Measurements from ENCODE around the gene FANCD2OS.
"Not testable (repeated sequence)": the region's sequence is repeated elsewhere in the genome, so short reads cannot be mapped to it uniquely, and the experiment has no call there.

Gene FANCD2OS

GRCh38 chr3:10137178-10137577 is 29.1 kb upstream of the FANCD2OS start:
- no peaks in the 10 kb centered on the region for H3K9me3 Mint-ChIP-seq
- H3K4me1 Mint-ChIP-seq = no peaks in the 10 kb centered on the region
- no peaks in the 10 kb centered on the region for H3K36me3 Mint-ChIP-seq (ENCODE audit: low read depth)
- H3K27ac Mint-ChIP-seq = no peak overlapping the region
- H3K27me3 Mint-ChIP-seq (ENCODE audit: low read depth) = no peaks in the 10 kb centered on the region
- TF ChIP-seq CTCF (IDR thresholded peaks at IDR 0.05; ENCODE audit: unreplicated experiment in 3 of 3) = no peak
- H3K4me3 Mint-ChIP-seq = no peak overlapping the region

- no peaks in the 10 kb centered on the region for H3K27me3 Mint-ChIP-seq (ENCODE audit: low read depth)
- no peak overlapping the region for H3K27ac Mint-ChIP-seq
- H3K36me3 Mint-ChIP-seq (ENCODE audit: low read depth) = no peaks in the 10 kb centered on the region
- TF ChIP-seq CTCF (IDR thresholded peaks at IDR 0.05; ENCODE audit: unreplicated experiment in 3 of 3) = no peak
- no peaks in the 10 kb centered on the region for H3K4me1 Mint-ChIP-seq
- no peak overlapping the region for H3K4me3 Mint-ChIP-seq
- H3K9me3 Mint-ChIP-seq = no peaks in the 10 kb centered on the region
Observed at GRCh38 chr3:10136426-10137005, 28.5 kb upstream of the FANCD2OS start.

GRCh38 chr3:10135872-10136271 is 27.8 kb upstream of the FANCD2OS start:
- not testable (repeated sequence) for H3K36me3 Mint-ChIP-seq (ENCODE audit: low read depth); H3K27me3 Mint-ChIP-seq (ENCODE audit: low read depth); H3K4me3 Mint-ChIP-seq; H3K27ac Mint-ChIP-seq; H3K9me3 Mint-ChIP-seq; H3K4me1 Mint-ChIP-seq

GRCh38 chr3:10122724-10123123 is 14.7 kb upstream of the FANCD2OS start:
- Mint-ChIP-seq H3K36me3 (ENCODE audit: low read depth) (peaks cover 55% of the 10 kb centered on the region), H3K27me3 (ENCODE audit: low read depth) (no peaks in the 10 kb centered on the region), H3K4me1 (no peaks in the 10 kb centered on the region), H3K9me3 (no peaks in the 10 kb centered on the region), H3K27ac (no peak overlapping the region), H3K4me3 (no peak overlapping the region)
- no peak for TF ChIP-seq CTCF (IDR thresholded peaks at IDR 0.05; ENCODE audit: unreplicated experiment in 3 of 3)

GRCh38 chr3:10121064-10121463 is 13.0 kb upstream of the FANCD2OS start:
- peaks cover 40% of the 10 kb centered on the region for H3K36me3 Mint-ChIP-seq (ENCODE audit: low read depth)
- H3K4me3 Mint-ChIP-seq = no peak overlapping the region
- peaks cover 6% of the 10 kb centered on the region for H3K4me1 Mint-ChIP-seq
- TF ChIP-seq CTCF (IDR thresholded peaks at IDR 0.05; ENCODE audit: unreplicated experiment in 3 of 3) = no peak
- H3K9me3 Mint-ChIP-seq = no peaks in the 10 kb centered on the region
- H3K27me3 Mint-ChIP-seq (ENCODE audit: low read depth) = no peaks in the 10 kb centered on the region
- H3K27ac Mint-ChIP-seq = no peak overlapping the region

- H3K9me3 Mint-ChIP-seq = no peaks in the 10 kb centered on the region
- no peak for TF ChIP-seq CTCF (IDR thresholded peaks at IDR 0.05; ENCODE audit: unreplicated experiment in 3 of 3)
- H3K27me3 Mint-ChIP-seq (ENCODE audit: low read depth) = no peaks in the 10 kb centered on the region
- peaks cover 13% of the 10 kb centered on the region for H3K4me1 Mint-ChIP-seq
- peaks cover 28% of the 10 kb centered on the region for H3K36me3 Mint-ChIP-seq (ENCODE audit: low read depth)
- no peak overlapping the region for H3K27ac Mint-ChIP-seq
- peak overlapping the region in 1 of 3 experiments; percentile 27 for H3K4me3 Mint-ChIP-seq
Observed at GRCh38 chr3:10119376-10119775, 11.3 kb upstream of the FANCD2OS start.
